HFFc6 (cell line): ENCODE data around the gene MECP2. TPM values are rescaled to one million over a fixed set of nuclear protein-coding genes. Genes with fewer than 3 reads are reported as not detected.

Experiments
- DNase-seq: peaks from one replicate; pipeline ENCODE4 v3.0.0-alpha.2; 2018
- H3K27ac Mint-ChIP-seq: 2 replicates; pipeline ENCODE4 v1.8.0; 2020; ENCODE audit warnings: mild to moderate bottlenecking, mixed read lengths
- H3K27me3 Mint-ChIP-seq: 2 replicates; pipeline ENCODE4 v1.8.0; 2021; ENCODE audit warnings: mild to moderate bottlenecking, moderate library complexity, mixed read lengths; ENCODE audit not compliant: insufficient read depth
- H3K36me3 Mint-ChIP-seq: 2 replicates; pipeline ENCODE4 v1.8.0; 2021; ENCODE audit warnings: low read depth, mixed read lengths
- H3K4me1 Mint-ChIP-seq: 2 replicates; pipeline ENCODE4 v1.8.0; 2020; ENCODE audit warnings: low read depth, mixed read lengths
- H3K4me3 Mint-ChIP-seq: 2 replicates; pipeline ENCODE4 v1.8.0; 2020; ENCODE audit warnings: mild to moderate bottlenecking, moderate library complexity, mixed read lengths
- H3K9me3 Mint-ChIP-seq: 2 replicates; pipeline ENCODE4 v1.8.0; 2020; ENCODE audit warnings: mild to moderate bottlenecking, mixed read lengths
- total RNA-seq, 6 experiments: library from RNA; stranded (reverse); fragmentation: NEBNext Ultra II Directional; extraction: Animal tissue kit (Norgen Biotek cat#: 25700); gene quantifications; 2 replicates in 1 of 6; 3 replicates in 5 of 6; pipeline ENCODE4 v1.2.3, GENCODE V29; 2021
- TF ChIP-seq, protein P1 (sequence below): fragments of 200-600 bp; sonication (generic); IDR thresholded peaks from 2 replicates; pipeline ENCODE4 v1.5.0; 2021; ENCODE audit warnings: antibody characterized with exemption, mild to moderate bottlenecking

Gene MECP2
- total RNA-seq, 6 experiments from 2014 or later: 28.8 to 35.8 (median 31.9) TPM

DNA sequence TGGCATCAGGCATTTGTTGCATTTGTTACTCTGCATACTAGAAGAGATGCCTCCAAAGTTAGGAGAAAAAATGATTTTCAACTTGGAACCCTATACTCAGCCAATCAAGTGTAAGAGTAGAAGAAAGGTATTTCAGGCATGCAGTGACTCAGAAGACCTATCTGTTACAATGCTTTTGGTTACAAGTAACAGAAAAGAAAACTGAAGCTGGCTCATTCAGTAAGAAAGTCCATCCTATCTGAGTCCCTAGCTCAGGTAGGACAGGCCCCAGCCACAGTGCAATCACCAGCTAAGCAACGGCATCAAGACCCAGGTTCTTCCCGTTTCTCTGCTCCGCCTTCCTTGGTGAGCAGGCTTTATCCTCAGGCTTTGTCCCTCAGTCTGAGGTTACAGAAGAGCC is 23.3 kb downstream of the MECP2 start:
- TF ChIP-seq, protein P1, sequence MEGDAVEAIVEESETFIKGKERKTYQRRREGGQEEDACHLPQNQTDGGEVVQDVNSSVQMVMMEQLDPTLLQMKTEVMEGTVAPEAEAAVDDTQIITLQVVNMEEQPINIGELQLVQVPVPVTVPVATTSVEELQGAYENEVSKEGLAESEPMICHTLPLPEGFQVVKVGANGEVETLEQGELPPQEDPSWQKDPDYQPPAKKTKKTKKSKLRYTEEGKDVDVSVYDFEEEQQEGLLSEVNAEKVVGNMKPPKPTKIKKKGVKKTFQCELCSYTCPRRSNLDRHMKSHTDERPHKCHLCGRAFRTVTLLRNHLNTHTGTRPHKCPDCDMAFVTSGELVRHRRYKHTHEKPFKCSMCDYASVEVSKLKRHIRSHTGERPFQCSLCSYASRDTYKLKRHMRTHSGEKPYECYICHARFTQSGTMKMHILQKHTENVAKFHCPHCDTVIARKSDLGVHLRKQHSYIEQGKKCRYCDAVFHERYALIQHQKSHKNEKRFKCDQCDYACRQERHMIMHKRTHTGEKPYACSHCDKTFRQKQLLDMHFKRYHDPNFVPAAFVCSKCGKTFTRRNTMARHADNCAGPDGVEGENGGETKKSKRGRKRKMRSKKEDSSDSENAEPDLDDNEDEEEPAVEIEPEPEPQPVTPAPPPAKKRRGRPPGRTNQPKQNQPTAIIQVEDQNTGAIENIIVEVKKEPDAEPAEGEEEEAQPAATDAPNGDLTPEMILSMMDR: no peak
- H3K27me3 Mint-ChIP-seq: no peaks in the 10 kb centered on the region
- peak; percentile 62 for DNase-seq
- H3K36me3 Mint-ChIP-seq: peaks cover 9% of the 10 kb centered on the region; the same call in 1 of the 2 replicates
- H3K9me3 Mint-ChIP-seq: no peaks in the 10 kb centered on the region
- peak overlapping the region; percentile 67 for H3K27ac Mint-ChIP-seq
- peak overlapping the region; percentile 67 for H3K4me3 Mint-ChIP-seq
- H3K4me1 Mint-ChIP-seq: peaks cover 25% of the 10 kb centered on the region

DNA sequence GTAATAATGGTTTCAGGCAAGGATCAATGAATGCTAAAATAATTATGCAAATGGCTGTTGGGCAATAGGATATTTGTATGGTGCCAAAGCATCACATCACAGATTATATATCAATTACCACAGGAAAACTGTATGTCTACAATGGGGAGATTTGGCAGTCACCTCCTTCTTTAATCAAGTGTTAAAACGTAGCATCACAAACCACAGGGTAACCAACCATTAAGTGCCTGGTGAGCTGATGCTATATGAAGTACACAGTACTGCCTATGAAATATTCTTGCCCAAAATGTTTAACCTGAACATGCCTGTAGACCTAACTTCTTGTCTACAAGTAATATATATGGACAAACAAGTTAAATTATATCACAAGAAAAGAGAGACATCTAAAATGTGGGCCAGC is 25.3 kb downstream of the MECP2 start:
- Mint-ChIP-seq H3K36me3 (peaks cover 9% of the 10 kb centered on the region; the same call in 1 of the 2 replicates), H3K9me3 (no peaks in the 10 kb centered on the region), H3K4me3 (no peak overlapping the region), H3K27me3 (no peaks in the 10 kb centered on the region), H3K4me1 (peaks cover 25% of the 10 kb centered on the region), H3K27ac (no peak overlapping the region)
- TF ChIP-seq, protein P1: no peak
- DNase-seq: no peak

DNA sequence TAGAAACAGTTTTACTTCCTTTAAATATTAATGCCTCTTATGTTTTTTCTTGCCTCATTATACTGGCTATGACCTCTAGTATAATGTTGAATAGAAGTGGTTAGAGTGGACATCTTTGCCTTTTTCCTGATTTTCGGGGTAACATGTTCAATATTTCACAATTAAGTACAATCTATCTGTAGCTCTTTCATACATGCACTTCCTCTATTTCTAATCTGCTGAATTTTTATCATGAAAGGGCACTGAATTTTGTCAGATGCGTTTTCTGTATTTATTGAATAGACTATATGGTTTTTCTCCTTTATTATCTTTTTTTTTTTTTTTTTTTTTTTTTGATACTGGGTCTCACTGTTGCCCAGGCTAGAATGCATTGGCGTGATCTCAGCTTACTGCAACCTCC is 29.0 kb downstream of the MECP2 start:
- TF ChIP-seq, protein P1: no peak
- no peak overlapping the region for H3K4me3 Mint-ChIP-seq
- no peaks in the 10 kb centered on the region; the same call in 1 of the 2 replicates for H3K27me3 Mint-ChIP-seq
- H3K36me3 Mint-ChIP-seq: no peaks in the 10 kb centered on the region
- no peak for DNase-seq
- H3K27ac Mint-ChIP-seq: no peak overlapping the region
- H3K4me1 Mint-ChIP-seq: peaks cover 9% of the 10 kb centered on the region
- H3K9me3 Mint-ChIP-seq: no peaks in the 10 kb centered on the region

DNA sequence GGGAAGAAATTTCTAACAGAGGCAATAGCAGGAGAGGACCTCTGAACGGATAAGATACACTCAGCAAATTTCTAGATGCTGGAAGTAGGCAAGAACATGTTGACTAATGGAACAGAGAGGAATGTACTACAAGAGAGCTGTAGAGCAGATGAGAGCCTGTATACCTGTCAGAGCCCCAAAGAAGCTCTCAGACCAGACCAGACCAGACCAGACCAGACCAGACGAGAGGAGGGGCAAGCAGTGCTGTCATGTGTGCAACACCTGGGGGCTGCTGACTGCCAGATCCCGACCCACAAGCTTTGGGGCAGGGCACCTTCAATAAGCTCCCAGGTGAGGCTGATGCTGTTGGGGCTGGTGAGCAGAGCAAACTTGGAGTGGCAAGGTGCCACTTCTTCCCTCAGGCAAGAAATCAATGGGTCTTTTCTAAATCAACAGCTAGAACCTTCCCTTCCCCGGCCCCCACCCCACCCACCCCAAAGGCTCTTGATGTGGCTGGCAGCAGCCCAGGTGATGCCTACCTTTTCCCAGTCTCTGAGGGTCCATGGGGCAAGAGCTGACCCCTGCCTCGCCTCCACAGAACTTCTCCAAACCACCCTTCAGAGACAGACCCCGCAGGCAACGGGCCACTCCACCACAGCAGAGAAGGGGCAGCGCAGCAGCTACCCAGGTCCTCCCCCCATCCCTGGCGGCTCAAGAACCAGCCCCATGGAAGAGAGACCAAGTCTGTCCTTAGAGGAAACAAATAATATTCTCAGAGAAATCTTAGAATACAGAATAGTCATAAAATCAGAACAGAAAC is 32.7 kb downstream of the MECP2 start:
- no peak overlapping the region for H3K27ac Mint-ChIP-seq
- TF ChIP-seq, protein P1: no peak

DNA sequence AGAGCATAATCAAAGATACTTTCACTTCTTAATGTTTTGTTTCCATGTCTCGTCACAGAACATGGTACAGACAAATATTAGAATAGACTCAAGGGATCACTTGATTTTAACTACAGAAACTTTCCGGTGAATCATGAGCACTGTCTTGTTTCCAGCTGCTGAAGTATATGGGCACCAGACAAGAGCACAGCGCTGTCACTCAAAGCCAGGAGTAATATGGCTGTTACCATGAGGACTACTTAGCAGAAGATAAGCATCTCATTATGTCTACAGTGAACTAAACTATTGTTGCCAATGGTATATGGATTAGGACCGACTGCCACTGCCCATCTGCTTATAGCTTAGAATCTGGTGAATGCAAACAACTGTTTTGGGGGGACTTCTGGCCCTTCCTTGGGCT is 34.3 kb downstream of the MECP2 start:
- Mint-ChIP-seq H3K27ac (no peak overlapping the region), H3K9me3 (no peaks in the 10 kb centered on the region), H3K4me1 (peaks cover 36% of the 10 kb centered on the region), H3K27me3 (peaks cover 1% of the 10 kb centered on the region), H3K4me3 (no peak overlapping the region), H3K36me3 (no peaks in the 10 kb centered on the region)
- TF ChIP-seq, protein P1: no peak
- no peak for DNase-seq

More for the DNA sequence above, 32.7 kb downstream of the MECP2 start:
- Mint-ChIP-seq H3K4me1 (peaks cover 21% of the 10 kb centered on the region), H3K9me3 (no peaks in the 10 kb centered on the region), H3K4me3 (no peak overlapping the region), H3K27me3 (no peaks in the 10 kb centered on the region; the same call in 1 of the 2 replicates), H3K36me3 (no peaks in the 10 kb centered on the region)
- DNase-seq: no peak
